K562 (cell line): Measurements from ENCODE around the gene PDCD1. TPM values are rescaled to one million over a fixed set of nuclear protein-coding genes. Genes with fewer than 3 reads are reported as not detected.

ENCODE experiments used
- ATAC-seq: fragments of 200-7000 bp; cut with Tn5 transposase; 3 replicates; pipeline ENCODE4 v1.9.1; 2020; ENCODE audit warnings: moderate library complexity
- BruUV-seq: library from RNA; stranded (reverse); fragments of 400-500 nt; replicated peaks from 2 replicates; lab custom pipeline; 2021; lab: Mats Ljungman, UMichigan
- CTCF ChIA-PET: fragments of 300-600 bp; formaldehyde crosslinking; extraction: SDS; loops from one replicate; lab custom pipeline; 2021; ENCODE audit warnings: low intra/inter-chr PET ratio; lab: Yijun Ruan, JAX
- POLR2A ChIA-PET: fragments of 300-600, 350-650 bp; sonication (Branson Sonifier 250); formaldehyde crosslinking; extraction: SDS; loops from one replicate; lab custom pipeline; 2021; ENCODE audit warnings: antibody characterized with exemption, inconsistent platforms; lab: Yijun Ruan, JAX
- DNase-seq, 4 experiments: peaks; one replicate each; pipeline versions ENCODE4 v3.0.0 to v3.0.0-alpha.2; 2011 to 2018; ENCODE audit warnings: low spot score in 3 of 4, mixed read lengths in 3 of 4; ENCODE audit errors: extremely low read depth in 1 of 4
- FAIRE-seq: peaks from 2 replicates; lab custom pipeline; 2011; peaks lifted over from hg19 to GRCh38; lab: Jason Lieb, UNC
- H2AFZ ChIP-seq: 2 replicates; pipeline ENCODE4 v1.6.0; 2011; ENCODE audit warnings: low read depth, low read length, control low read depth, inconsistent platforms
- H3K27ac ChIP-seq: fragments of 200-600 bp; 3 replicates; pipeline ENCODE4 v1.8.0; 2011; ENCODE audit warnings: low read depth, mild to moderate bottlenecking, control low read depth, inconsistent platforms, low read length, moderate library complexity, mixed read lengths; ENCODE audit errors: extremely low read depth
- H3K27me3 ChIP-seq, 2 experiments: fragments of 300-600 bp in 1 of 2; 2 replicates in 1 of 2; 3 replicates in 1 of 2; pipeline versions ENCODE4 v1.6.0 to v1.8.0; 2011; ENCODE audit warnings: inconsistent platforms in 2 of 2, low read length in 2 of 2, mild to moderate bottlenecking in 1 of 2, mixed read lengths in 1 of 2, moderate library complexity in 1 of 2; ENCODE audit not compliant: control insufficient read depth in 2 of 2, insufficient read depth in 2 of 2
- H3K36me3 ChIP-seq: fragments of 300-600 bp; 3 replicates; pipeline ENCODE4 v1.8.0; 2011; ENCODE audit warnings: mild to moderate bottlenecking, low read length, inconsistent platforms; ENCODE audit not compliant: control insufficient read depth, insufficient read depth
- H3K4me1 ChIP-seq, 2 experiments: fragments of 200-600 bp in 1 of 2; replicated peaks in 1 of 2; 2 replicates in 1 of 2; 3 replicates in 1 of 2; pipeline versions ENCODE4 v1.5.1 to v1.8.0; 2011; ENCODE audit warnings: inconsistent platforms in 2 of 2, low read length in 2 of 2, mild to moderate bottlenecking in 1 of 2, mixed read lengths in 1 of 2, moderate library complexity in 1 of 2; ENCODE audit not compliant: control insufficient read depth in 2 of 2, insufficient read depth in 2 of 2
- H3K4me2 ChIP-seq: 2 replicates; pipeline ENCODE4 v1.6.1; 2011; ENCODE audit warnings: low read length, control low read depth, inconsistent platforms, mixed read lengths; ENCODE audit not compliant: insufficient read depth
- H3K4me3 ChIP-seq: fragments of 200-600 bp; sonication (generic), shearing (Covaris generic); 2 replicates; pipeline ENCODE4 v1.5.1; 2016; ENCODE audit warnings: control low read depth, inconsistent platforms
- H3K79me2 ChIP-seq: fragments of 200-600 bp; 3 replicates; pipeline ENCODE4 v1.8.0; 2011; ENCODE audit warnings: low read length, inconsistent platforms; ENCODE audit not compliant: control insufficient read depth, insufficient read depth
- H3K9ac ChIP-seq, 2 experiments: 2 replicates each; pipeline versions ENCODE4 v1.6.0 to v1.6.1; 2011; ENCODE audit warnings: low read depth in 2 of 2, low read length in 2 of 2, control low read depth in 1 of 2, inconsistent platforms in 1 of 2, mild to moderate bottlenecking in 1 of 2, mixed read lengths in 1 of 2; ENCODE audit not compliant: insufficient read depth in 1 of 2
- H3K9me1 ChIP-seq: one replicate; pipeline ENCODE4 v1.6.0; 2011; ENCODE audit warnings: inconsistent platforms, mild to moderate bottlenecking, low read length, moderate library complexity; ENCODE audit not compliant: control insufficient read depth, insufficient read depth
- H3K9me3 ChIP-seq: replicated peaks from 2 replicates; pipeline ENCODE4 v1.5.1; 2011; ENCODE audit warnings: low read depth, low read length, inconsistent platforms; ENCODE audit not compliant: control insufficient read depth, insufficient read depth
- H4K20me1 ChIP-seq: replicated peaks from 2 replicates; pipeline ENCODE4 v1.6.1; 2011; ENCODE audit warnings: low read length, inconsistent platforms, mixed read lengths; ENCODE audit not compliant: control insufficient read depth, insufficient read depth
- C11orf30 ChIP-seq: fragments of 450-650 bp; IDR thresholded peaks from 2 replicates; pipeline ENCODE4 v1.6.1; 2016; ENCODE audit warnings: low read depth, mild to moderate bottlenecking
- FOXP1 ChIP-seq: sonication (generic); formaldehyde crosslinking; IDR thresholded peaks from 2 replicates; pipeline ENCODE4 v1.8.0; 2022; ENCODE audit warnings: mild to moderate bottlenecking, missing genetic modification reagents
- HDAC8 ChIP-seq: fragments of 450-650 bp; IDR thresholded peaks from 2 replicates; pipeline ENCODE4 v1.6.1; 2016; ENCODE audit warnings: mild to moderate bottlenecking, missing genetic modification characterization, moderate library complexity, missing compliant biosample characterization
- KAT2B ChIP-seq: IDR thresholded peaks from one replicate; pipeline ENCODE4 v1.6.1; 2012; ENCODE audit warnings: low read depth, mild to moderate bottlenecking, control low read depth, inconsistent platforms, low read length, moderate library complexity
- KDM2B ChIP-seq: fragments of 250-450 bp; sonication (Bioruptor Pico); IDR thresholded peaks from 2 replicates; pipeline ENCODE4 v1.8.0; 2021; ENCODE audit warnings: mild to moderate bottlenecking, moderate library complexity
- MECOM ChIP-seq: fragments of 250-450 bp; sonication (Bioruptor Pico); IDR thresholded peaks from 2 replicates; pipeline ENCODE4 v1.8.0; 2022; ENCODE audit warnings: inconsistent platforms
- NCOA6 ChIP-seq: fragments of 450-650 bp; IDR thresholded peaks from 2 replicates; pipeline ENCODE4 v1.6.1; 2017; ENCODE audit warnings: mild to moderate bottlenecking
- PHF21A ChIP-seq: fragments of 450-650 bp; IDR thresholded peaks from 2 replicates; pipeline ENCODE4 v1.6.1; 2017; ENCODE audit warnings: low read depth, borderline replicate concordance
- POLR2A ChIP-seq: fragments of 450-650 bp; conservative IDR thresholded peaks from 2 replicates; pipeline ENCODE4 v1.6.1; 2016
- PTRF ChIP-seq: fragments of 450-650 bp; IDR thresholded peaks from 2 replicates; pipeline ENCODE4 v1.6.1; 2016; ENCODE audit warnings: mild to moderate bottlenecking, missing genetic modification characterization, missing compliant biosample characterization
- PTTG1 ChIP-seq: fragments of 450-650 bp; IDR thresholded peaks from 2 replicates; pipeline ENCODE4 v1.6.1; 2016; ENCODE audit warnings: low read depth, mild to moderate bottlenecking, missing genetic modification characterization, missing compliant biosample characterization
- RBBP5 ChIP-seq: fragments of 200-600 bp; sonication (generic); IDR thresholded peaks from 2 replicates; pipeline ENCODE4 v1.6.1; 2012; ENCODE audit warnings: borderline replicate concordance, mild to moderate bottlenecking, low read length, control low read depth, inconsistent platforms; ENCODE audit not compliant: insufficient read depth, poor library complexity, severe bottlenecking
- SMARCB1 ChIP-seq: IDR thresholded peaks from 2 replicates; pipeline ENCODE4 v1.6.1; 2011; ENCODE audit warnings: improper control_type of control experiment, low read depth; ENCODE audit not compliant: insufficient read length
- ZBTB17 ChIP-seq: fragments of 450-650 bp; formaldehyde crosslinking; IDR thresholded peaks from 2 replicates; pipeline ENCODE4 v1.4.0; 2020; ENCODE audit warnings: mild to moderate bottlenecking
- ZKSCAN1 ChIP-seq: fragments of 150-350 bp; IDR thresholded peaks from 2 replicates; pipeline ENCODE4 v1.6.1; 2016; ENCODE audit warnings: low read depth, low read length
- WGBS: fragments of 100-300 bp; shearing (Covaris generic); methylation state at CpG from one replicate; pipeline ENCODE4 v1.1.6; 2016; ENCODE audit warnings: low coverage, mixed read lengths; ENCODE audit not compliant: insufficient coverage; ENCODE audit errors: missing lambda C conversion rate; 5-methylcytosine and 5-hydroxymethylcytosine counted together
- in situ Hi-C: fragments of 300-500 bp; cut with MboI; formaldehyde crosslinking; loops from 4 replicates; pipeline ENCODE4 v1.15.0; 2018; ENCODE audit warnings: inconsistent platforms, mixed read lengths
- intact Hi-C: fragments of 100-400 bp; cut with micrococcal nuclease; formaldehyde crosslinking; loops from 2 replicates; pipeline ENCODE4 v1.14.2; 2022
- polyA plus RNA-seq, 8 experiments: library from polyadenylated mRNA; depleted of rRNA in 4 of 8; stranded (reverse) in 5 of 8; unstranded in 3 of 8; fragments of >200 nt; fragmentation: Nextera tagmentation in 2 of 8; fragmentation: Illumina TruSeq in 1 of 8; extraction: Ambion mirVana in 2 of 8; extraction: Trizol in 1 of 8; gene quantifications; 2 replicates each; pipeline versions ENCODE4 v1.2.1 to v1.2.3, GENCODE V29; 2011 to 2014; ENCODE audit warnings: inconsistent platforms in 1 of 8, missing spikeins in 1 of 8
- total RNA-seq, 7 experiments: library from RNA; depleted of rRNA in 6 of 7; stranded (reverse); fragments of >200 nt in 6 of 7; fragmentation: Illumina TruSeq in 2 of 7; extraction: Trizol in 2 of 7; gene quantifications; 2 replicates each; pipeline versions ENCODE4 v1.2.1 to v1.2.3, GENCODE V29; 2011 to 2021; ENCODE audit warnings: low replicate concordance in 1 of 7
- TF ChIP-seq, protein P1 (sequence below): fragments of 250-450 bp; sonication (Bioruptor Pico); IDR thresholded peaks from 2 replicates; pipeline ENCODE4 v1.4.0; 2020

PDCD1 gene
- total and polyA plus RNA-seq, 9 of the 15 experiments (the other 6 are each of a cell fraction or from before 2014, with no cell fraction given): 0.15 to 2.5 (median 1.0) TPM; not detected in 2

DNA sequence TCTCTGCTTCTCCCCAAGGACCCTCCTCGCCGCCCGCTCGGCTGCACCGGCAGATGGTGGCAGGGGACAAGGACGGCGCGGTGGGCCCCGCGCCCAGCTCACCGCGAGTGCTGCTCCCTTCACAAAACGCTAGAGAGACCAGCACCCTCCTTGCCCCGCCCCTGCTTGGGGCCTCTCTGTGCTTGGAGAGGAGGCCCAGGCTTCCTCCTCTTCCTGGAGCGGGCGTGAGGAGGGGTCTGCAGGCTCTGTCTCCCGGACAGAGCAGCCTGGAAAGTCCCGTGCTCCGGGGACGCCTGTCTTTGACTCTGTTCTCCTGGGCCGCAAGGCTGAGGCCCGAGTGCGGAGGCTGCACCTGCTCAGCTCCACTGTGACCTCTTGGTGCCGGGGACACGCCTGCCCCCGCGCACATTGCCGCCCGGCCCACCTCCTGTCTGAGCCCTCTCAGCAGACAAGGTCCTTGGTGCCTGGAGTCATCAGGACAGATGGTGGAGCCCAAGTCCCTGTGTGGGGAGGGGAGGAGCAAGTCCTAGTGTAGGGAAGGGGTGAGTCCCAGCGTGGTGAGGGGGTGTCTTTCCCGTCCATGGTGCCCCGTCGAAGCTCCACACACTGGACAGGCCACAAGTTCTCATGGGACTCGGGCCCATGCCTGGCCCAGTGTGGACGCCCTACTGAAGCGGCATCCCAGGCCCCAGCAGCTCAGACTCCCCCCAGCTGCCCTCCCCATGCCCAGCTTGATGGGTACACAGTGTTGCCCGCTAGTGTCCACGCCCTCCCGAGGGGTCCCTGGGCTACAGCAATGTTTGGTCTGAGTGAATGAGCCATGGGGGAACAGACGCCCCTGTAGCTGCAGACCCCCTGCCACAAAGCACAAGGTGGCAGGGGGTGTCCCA, 44.7 kb upstream of the PDCD1 start:
- H3K9me3 ChIP-seq: no peaks in the 10 kb centered on the region
- peaks cover 0 to 32% of the 10 kb centered on the region in 2 experiments; a peak in 2 of 5 replicates for H3K4me1 ChIP-seq
- ATAC-seq: no peak
- no peak overlapping the region for H2AFZ ChIP-seq
- BruUV-seq: no TSS peak
- POLR2A ChIA-PET: no interaction called here
- no peak overlapping the region for H3K4me2 ChIP-seq
- no peaks in the 10 kb centered on the region for H3K9me1 ChIP-seq
- H3K9ac ChIP-seq: no peak overlapping the region
- FAIRE-seq: no peak
- no peak overlapping the region for H3K27ac ChIP-seq
- H3K4me3 ChIP-seq: no peak overlapping the region
- CTCF ChIA-PET: no interaction called here
- no peaks in the 10 kb centered on the region for H4K20me1 ChIP-seq
- no peak for TF ChIP-seq C11orf30
- no peak for TF ChIP-seq KAT2B
- TF ChIP-seq, all 486 proteins: peak for 0
- Histone ChIP-seq H3K27me3 (no peaks in the 10 kb centered on the region), H3K36me3 (no peaks in the 10 kb centered on the region), H3K79me2 (no peaks in the 10 kb centered on the region)
- in situ Hi-C loops (no loop called here), intact Hi-C loops (no loop called here)
- 66% methylated on average over 25 of the region's 40 CpGs for WGBS
- no peak for DNase-seq

DNA sequence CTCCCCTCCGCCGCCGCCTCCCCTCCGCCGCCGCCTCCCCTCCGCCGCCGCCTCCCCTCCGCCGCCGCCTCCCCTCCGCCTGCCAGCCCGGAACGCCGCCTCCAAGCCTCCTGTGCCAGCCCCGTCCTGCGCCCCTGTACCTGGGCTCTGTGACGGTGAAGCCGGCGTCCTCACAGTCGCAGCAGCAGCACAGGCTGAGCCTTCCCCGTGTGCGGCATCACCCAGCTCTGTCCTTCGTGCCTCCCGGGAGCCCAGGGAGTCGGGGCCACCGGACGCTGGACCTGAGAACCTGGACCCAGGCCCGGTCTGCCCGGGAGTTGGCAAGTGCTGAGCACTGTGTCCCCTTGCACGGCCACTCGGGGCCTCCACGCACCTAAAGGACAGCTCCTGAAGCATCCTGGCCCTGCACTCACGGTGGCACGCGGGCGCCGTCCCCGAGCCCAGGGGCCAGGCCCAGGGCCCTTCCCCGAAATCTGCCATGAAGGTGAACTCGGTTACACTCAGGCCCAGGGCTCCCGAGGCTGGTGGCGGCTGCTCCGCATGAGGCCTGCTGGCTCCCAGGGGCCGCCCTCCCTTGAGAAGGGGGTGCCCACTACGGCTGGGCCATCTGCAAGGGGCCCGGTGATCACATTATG, 43.8 kb upstream of the PDCD1 start:
- in situ Hi-C loops: no loop called here
- intact Hi-C loops: no loop called here
- no peak overlapping the region for H3K4me3 ChIP-seq
- H4K20me1 ChIP-seq: no peaks in the 10 kb centered on the region
- WGBS: 76% methylated on average over 15 of the region's 48 CpGs
- H3K27ac ChIP-seq: no peak overlapping the region
- H3K9ac ChIP-seq: no peak overlapping the region
- POLR2A ChIA-PET: no interaction called here
- H3K9me3 ChIP-seq: no peaks in the 10 kb centered on the region
- no peak overlapping the region for H2AFZ ChIP-seq
- no peak for DNase-seq
- H3K36me3 ChIP-seq: no peaks in the 10 kb centered on the region
- CTCF ChIA-PET: no interaction called here
- no peaks in the 10 kb centered on the region for H3K27me3 ChIP-seq
- FAIRE-seq: no peak
- no TSS peak for BruUV-seq
- ATAC-seq: no peak
- H3K79me2 ChIP-seq: no peaks in the 10 kb centered on the region
- H3K4me2 ChIP-seq: no peak overlapping the region
- H3K4me1 ChIP-seq: peaks cover 0 to 32% of the 10 kb centered on the region in 2 experiments; a peak in 2 of 5 replicates
- no peaks in the 10 kb centered on the region for H3K9me1 ChIP-seq
- no peak for TF ChIP-seq ZBTB17 (CRISPR knock-in tag)
- TF ChIP-seq HDAC8 (tag): no peak
- no peak for TF ChIP-seq SMARCB1
- TF ChIP-seq POLR2A: no peak
- no peak for TF ChIP-seq PTTG1 (tag)
- no peak for TF ChIP-seq ZKSCAN1
- TF ChIP-seq NCOA6: no peak
- TF ChIP-seq FOXP1 (CRISPR knock-in tag): no peak
- no peak for TF ChIP-seq PHF21A
- TF ChIP-seq PTRF (tag): no peak
- no peak for TF ChIP-seq MECOM
- no peak for TF ChIP-seq RBBP5
- TF ChIP-seq KDM2B (CRISPR knock-in tag): no peak
- TF ChIP-seq, protein P1, sequence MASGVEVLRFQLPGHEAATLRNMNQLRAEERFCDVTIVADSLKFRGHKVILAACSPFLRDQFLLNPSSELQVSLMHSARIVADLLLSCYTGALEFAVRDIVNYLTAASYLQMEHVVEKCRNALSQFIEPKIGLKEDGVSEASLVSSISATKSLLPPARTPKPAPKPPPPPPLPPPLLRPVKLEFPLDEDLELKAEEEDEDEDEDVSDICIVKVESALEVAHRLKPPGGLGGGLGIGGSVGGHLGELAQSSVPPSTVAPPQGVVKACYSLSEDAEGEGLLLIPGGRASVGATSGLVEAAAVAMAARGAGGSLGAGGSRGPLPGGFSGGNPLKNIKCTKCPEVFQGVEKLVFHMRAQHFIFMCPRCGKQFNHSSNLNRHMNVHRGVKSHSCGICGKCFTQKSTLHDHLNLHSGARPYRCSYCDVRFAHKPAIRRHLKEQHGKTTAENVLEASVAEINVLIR (CRISPR knock-in tag): no peak
